CD8-positive, alpha-beta memory T cell (primary cell): Measurements from ENCODE around the gene DCLK2. TPM values are rescaled to one million over a fixed set of nuclear protein-coding genes. Genes with fewer than 3 reads are reported as not detected.

Experiments
- CTCF ChIA-PET: fragments of 350-600 bp; sonication (Branson Sonifier 250); formaldehyde crosslinking; loops from one replicate; lab custom pipeline; 2021; ENCODE audit warnings: antibody characterized with exemption; lab: Charles Lee
- POLR2A ChIA-PET: fragments of 350-600 bp; sonication (Branson Sonifier 250); formaldehyde crosslinking; loops from one replicate; lab custom pipeline; 2021; ENCODE audit warnings: antibody characterized with exemption; lab: Charles Lee
- DNase-seq, 5 donors: peaks; one replicate each; pipeline versions ENCODE4 v3.0.0 to v3.0.0-alpha.2; 2020 to 2022; ENCODE audit warnings: mixed read lengths in 1 of 5
- H3K27ac ChIP-seq: one replicate; pipeline ENCODE4 v1.7.0; 2013; ENCODE audit warnings: low read depth, mild to moderate bottlenecking, low read length, moderate library complexity
- H3K27me3 ChIP-seq: 2 replicates; pipeline ENCODE4 v1.7.0; 2013; ENCODE audit warnings: low read length, mild to moderate bottlenecking; ENCODE audit not compliant: insufficient read depth, poor library complexity, severe bottlenecking
- H3K36me3 ChIP-seq: 2 replicates; pipeline ENCODE4 v1.7.0; 2013; ENCODE audit warnings: mild to moderate bottlenecking, low read length, moderate library complexity; ENCODE audit not compliant: insufficient read depth
- H3K4me1 ChIP-seq: 2 replicates; pipeline ENCODE4 v1.7.0; 2013; ENCODE audit warnings: mild to moderate bottlenecking, low read length, moderate library complexity; ENCODE audit not compliant: insufficient read depth
- H3K4me3 ChIP-seq: 2 replicates; pipeline ENCODE4 v1.7.0; 2013; ENCODE audit warnings: mild to moderate bottlenecking, low read length
- H3K9me3 ChIP-seq: 2 replicates; pipeline ENCODE4 v1.7.0; 2013; ENCODE audit warnings: mild to moderate bottlenecking, low read length
- H3K27ac Mint-ChIP-seq, 8 donors: one replicate each; pipeline ENCODE4 v1.8.0; 2020 to 2021; ENCODE audit warnings: mixed read lengths in 8 of 8, mild to moderate bottlenecking in 6 of 8, inconsistent platforms in 3 of 8, moderate library complexity in 3 of 8
- H3K27me3 Mint-ChIP-seq, 2 donors: one replicate each; pipeline ENCODE4 v1.8.0; 2020 to 2021; ENCODE audit warnings: mixed read lengths in 2 of 2, mild to moderate bottlenecking in 1 of 2, moderate library complexity in 1 of 2
- H3K36me3 Mint-ChIP-seq, 3 donors: one replicate each; pipeline ENCODE4 v1.8.0; 2020 to 2021; ENCODE audit warnings: mixed read lengths in 3 of 3, inconsistent platforms in 1 of 3, mild to moderate bottlenecking in 1 of 3
- H3K4me1 Mint-ChIP-seq, 3 donors: one replicate each; pipeline ENCODE4 v1.8.0; 2020 to 2021; ENCODE audit warnings: mixed read lengths in 3 of 3, inconsistent platforms in 1 of 3, mild to moderate bottlenecking in 1 of 3
- H3K4me3 Mint-ChIP-seq, 7 donors: one replicate each; pipeline ENCODE4 v1.8.0; 2020 to 2021; ENCODE audit warnings: mixed read lengths in 7 of 7, mild to moderate bottlenecking in 6 of 7, moderate library complexity in 4 of 7, inconsistent platforms in 2 of 7
- H3K9me3 Mint-ChIP-seq, 5 donors: one replicate each; pipeline ENCODE4 v1.8.0; 2020 to 2022; ENCODE audit warnings: mixed read lengths in 5 of 5, mild to moderate bottlenecking in 3 of 5, moderate library complexity in 2 of 5, inconsistent platforms in 1 of 5
- polyA plus RNA-seq: library from polyadenylated mRNA; unstranded; fragments of 300-500 nt; fragmentation: Illumina TruSeq; gene quantifications from one replicate; pipeline ENCODE4 v1.2.3, GENCODE V29; 2021
- total RNA-seq, 2 experiments: library from RNA; stranded (reverse); gene quantifications; one replicate each; pipeline ENCODE4 v1.2.3, GENCODE V29; 2021

DCLK2 gene
- total and polyA plus RNA-seq, 3 experiments from 2014 or later, result not detected

DNA sequence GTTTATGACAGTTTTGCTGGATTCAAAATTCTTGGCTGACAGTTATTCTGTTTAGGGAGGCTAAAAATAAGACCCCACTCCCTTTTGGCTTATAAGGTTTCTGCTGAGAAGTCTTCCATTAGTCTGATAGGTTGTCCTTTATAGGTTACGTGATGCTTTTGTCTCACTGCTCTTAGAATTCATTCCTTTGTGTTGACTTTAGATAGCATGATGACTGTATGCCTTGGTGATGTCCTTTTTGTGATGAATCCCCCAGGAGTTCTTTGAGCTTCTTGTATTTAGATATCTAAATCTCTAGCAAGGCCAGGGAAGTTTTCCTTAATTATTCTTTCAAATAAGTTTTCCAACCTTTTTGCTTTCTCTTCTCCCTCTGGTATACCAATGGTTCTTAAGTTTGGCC lies 36.4 kb downstream of the DCLK2 start:
- Mint-ChIP-seq H3K9me3 (peaks cover 0 to 11% (median 6%) of the 10 kb centered on the region in 5 donors), H3K27ac (no peak overlapping the region), H3K4me3 (no peak overlapping the region), H3K36me3 (no peaks in the 10 kb centered on the region), H3K4me1 (no peaks in the 10 kb centered on the region), H3K27me3 (peaks cover 7% of the 10 kb centered on the region in 2 donors)
- ChIA-PET POLR2A (no interaction called here), CTCF (no interaction called here)
- no peaks in the 10 kb centered on the region for H3K4me1 ChIP-seq
- H3K27ac ChIP-seq, result no peak overlapping the region
- H3K9me3 ChIP-seq, result no peaks in the 10 kb centered on the region
- H3K36me3 ChIP-seq, result no peaks in the 10 kb centered on the region
- H3K27me3 ChIP-seq, result no peaks in the 10 kb centered on the region
- no peak for DNase-seq
- no peak overlapping the region for H3K4me3 ChIP-seq

DNA sequence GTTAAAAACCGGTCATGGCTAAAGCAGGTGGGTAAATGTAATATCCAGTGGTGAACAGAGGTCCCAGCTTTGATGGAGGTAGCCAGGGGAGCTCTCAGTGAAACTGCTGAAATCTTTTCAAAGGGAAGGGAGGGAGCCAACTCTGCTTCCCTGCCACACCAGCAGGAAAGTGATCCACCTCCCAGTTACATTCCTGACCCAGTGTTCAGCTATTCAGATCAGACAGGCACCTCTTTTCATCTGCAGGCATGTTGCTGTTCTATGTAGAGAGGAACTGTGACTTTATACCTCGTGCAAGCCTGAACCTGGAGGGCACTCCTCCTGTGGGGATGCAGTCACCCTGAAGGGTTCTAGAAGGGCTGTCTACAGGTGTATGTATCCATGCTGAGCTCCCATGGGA lies 37.6 kb downstream of the DCLK2 start:
- Mint-ChIP-seq H3K36me3 (no peaks in the 10 kb centered on the region), H3K4me1 (no peaks in the 10 kb centered on the region), H3K27ac (no peak overlapping the region), H3K4me3 (no peak overlapping the region), H3K9me3 (peaks cover 0 to 11% (median 6%) of the 10 kb centered on the region in 5 donors), H3K27me3 (peaks cover 7% of the 10 kb centered on the region in 2 donors)
- Histone ChIP-seq H3K4me1 (no peaks in the 10 kb centered on the region), H3K36me3 (no peaks in the 10 kb centered on the region), H3K27ac (no peak overlapping the region), H3K4me3 (no peak overlapping the region), H3K27me3 (no peaks in the 10 kb centered on the region), H3K9me3 (no peaks in the 10 kb centered on the region)
- DNase-seq, result no peak
- ChIA-PET CTCF (no interaction called here), POLR2A (no interaction called here)

DNA sequence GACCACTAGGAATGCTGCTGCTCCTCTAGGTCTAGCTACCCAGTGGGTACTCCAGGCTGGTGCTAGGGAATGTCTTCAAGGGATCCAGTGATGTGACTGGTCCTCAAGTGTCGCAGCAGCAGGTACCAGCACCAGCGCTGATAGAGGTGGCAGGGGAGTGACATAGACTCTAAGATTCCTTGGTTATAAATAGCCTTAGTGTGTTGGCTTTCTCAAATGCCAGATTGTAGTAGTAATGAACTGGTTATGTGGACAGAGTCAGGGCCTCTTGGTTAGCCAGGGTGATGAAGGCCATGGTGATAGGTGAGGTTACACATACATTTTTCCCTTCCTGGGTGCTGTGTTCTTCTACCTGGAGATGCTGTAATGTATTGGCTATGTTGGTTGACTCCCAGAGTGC lies 38.3 kb downstream of the DCLK2 start:
- Histone ChIP-seq H3K4me1 (no peaks in the 10 kb centered on the region), H3K27ac (no peak overlapping the region), H3K9me3 (no peaks in the 10 kb centered on the region), H3K36me3 (no peaks in the 10 kb centered on the region), H3K27me3 (no peaks in the 10 kb centered on the region), H3K4me3 (no peak overlapping the region)
- no peak overlapping the region for H3K4me3 Mint-ChIP-seq
- H3K36me3 Mint-ChIP-seq, result no peaks in the 10 kb centered on the region
- DNase-seq, result no peak
- no peaks in the 10 kb centered on the region for H3K4me1 Mint-ChIP-seq
- H3K27me3 Mint-ChIP-seq, result peaks cover 7% of the 10 kb centered on the region in 2 donors
- CTCF ChIA-PET, result no interaction called here
- peaks cover 0 to 11% (median 6%) of the 10 kb centered on the region in 5 donors for H3K9me3 Mint-ChIP-seq
- POLR2A ChIA-PET, result no interaction called here
- no peak overlapping the region for H3K27ac Mint-ChIP-seq

DNA sequence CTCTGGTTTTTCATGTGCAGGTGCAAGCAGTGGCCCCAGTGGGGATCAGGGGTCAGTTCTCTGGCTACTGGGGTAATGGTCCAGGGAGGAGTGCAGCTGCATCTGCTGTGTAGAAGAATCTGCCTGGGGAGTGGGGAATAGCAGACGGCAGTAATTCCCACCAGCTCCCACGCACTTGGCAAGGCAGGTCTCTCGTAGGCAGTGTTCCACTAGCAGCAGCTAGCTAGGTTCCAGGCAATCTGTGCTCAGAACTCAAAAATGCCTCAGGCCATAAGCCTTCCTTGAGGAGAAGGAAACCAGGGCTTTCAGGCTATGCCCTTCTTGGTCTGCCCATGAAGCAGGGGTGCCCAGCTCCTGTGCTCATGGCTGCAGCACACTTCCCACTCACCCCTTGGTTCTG lies 38.8 kb downstream of the DCLK2 start:
- peaks cover 0 to under 1% (median 0%) of the 10 kb centered on the region in 3 donors for H3K36me3 Mint-ChIP-seq
- H3K4me1 Mint-ChIP-seq, result no peaks in the 10 kb centered on the region
- DNase-seq, result no peak
- Histone ChIP-seq H3K27ac (no peak overlapping the region), H3K27me3 (no peaks in the 10 kb centered on the region), H3K4me1 (no peaks in the 10 kb centered on the region), H3K4me3 (no peak overlapping the region), H3K36me3 (no peaks in the 10 kb centered on the region), H3K9me3 (no peaks in the 10 kb centered on the region)
- H3K27ac Mint-ChIP-seq, result no peak overlapping the region
- H3K27me3 Mint-ChIP-seq, result peaks cover 7 to 9% of the 10 kb centered on the region in 2 donors
- peaks cover 0 to 11% (median 6%) of the 10 kb centered on the region in 5 donors for H3K9me3 Mint-ChIP-seq
- H3K4me3 Mint-ChIP-seq, result no peak overlapping the region
- ChIA-PET POLR2A (no interaction called here), CTCF (no interaction called here)

DNA sequence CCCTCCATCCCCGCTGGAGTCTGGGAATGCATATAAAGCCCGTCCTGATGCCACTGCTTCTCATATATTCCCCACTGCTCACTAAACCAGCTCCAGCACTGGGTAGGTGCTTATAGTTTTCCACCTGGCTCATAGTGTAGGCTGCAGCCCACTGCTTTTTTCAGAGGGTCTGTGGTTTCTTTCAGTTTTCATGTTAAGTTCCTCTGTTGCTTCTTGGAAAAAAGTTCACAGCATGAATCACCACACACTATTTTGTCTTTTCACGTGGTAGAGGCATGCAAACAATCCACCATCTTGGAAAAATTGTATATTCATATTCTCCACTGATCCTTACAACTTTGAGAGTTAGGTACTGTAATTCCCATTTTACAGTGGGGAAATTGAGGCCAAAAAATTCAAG lies 39.4 kb downstream of the DCLK2 start:
- H3K27ac Mint-ChIP-seq, result no peak overlapping the region
- peaks cover 0 to 2% (median 0%) of the 10 kb centered on the region in 3 donors for H3K36me3 Mint-ChIP-seq
- Histone ChIP-seq H3K9me3 (no peaks in the 10 kb centered on the region), H3K4me1 (no peaks in the 10 kb centered on the region), H3K27me3 (no peaks in the 10 kb centered on the region), H3K4me3 (no peak overlapping the region), H3K36me3 (no peaks in the 10 kb centered on the region), H3K27ac (no peak overlapping the region)
- H3K4me1 Mint-ChIP-seq, result no peaks in the 10 kb centered on the region
- CTCF ChIA-PET, result no interaction called here
- peaks cover 7 to 10% of the 10 kb centered on the region in 2 donors for H3K27me3 Mint-ChIP-seq
- peaks cover 0 to 11% (median 6%) of the 10 kb centered on the region in 5 donors for H3K9me3 Mint-ChIP-seq
- no peak for DNase-seq
- H3K4me3 Mint-ChIP-seq, result no peak overlapping the region
- POLR2A ChIA-PET, result no interaction called here

DNA sequence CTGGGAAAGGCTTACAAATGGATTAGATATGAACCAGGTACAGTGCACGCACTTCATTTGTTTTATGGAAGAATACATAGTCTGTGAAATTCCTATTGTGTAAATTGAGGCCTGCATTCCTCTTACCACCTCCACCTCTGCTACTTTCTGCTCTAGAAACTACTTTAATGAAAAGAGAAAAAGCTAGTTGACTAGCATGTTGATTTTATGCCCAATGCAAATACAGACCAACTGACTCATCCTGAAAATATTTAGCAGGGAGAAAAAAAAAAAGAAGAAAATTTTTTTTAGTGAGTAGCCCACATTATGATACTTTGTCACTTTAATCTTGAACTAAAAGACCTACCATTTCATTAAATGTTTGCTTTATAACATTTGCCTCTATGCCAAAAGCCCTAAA lies 41.2 kb downstream of the DCLK2 start:
- H3K4me1 ChIP-seq, result no peaks in the 10 kb centered on the region
- CTCF ChIA-PET, result no interaction called here
- Mint-ChIP-seq H3K27me3 (peaks cover 7 to 8% of the 10 kb centered on the region in 2 donors), H3K36me3 (peaks cover 0 to 2% (median 0%) of the 10 kb centered on the region in 3 donors), H3K9me3 (peaks cover 0 to 7% (median 6%) of the 10 kb centered on the region in 5 donors), H3K4me3 (no peak overlapping the region), H3K4me1 (no peaks in the 10 kb centered on the region), H3K27ac (no peak overlapping the region)
- POLR2A ChIA-PET, result no interaction called here
- no peaks in the 10 kb centered on the region for H3K36me3 ChIP-seq
- H3K27me3 ChIP-seq, result no peaks in the 10 kb centered on the region
- H3K4me3 ChIP-seq, result no peak overlapping the region
- no peak for DNase-seq
- H3K9me3 ChIP-seq, result no peaks in the 10 kb centered on the region
- H3K27ac ChIP-seq, result no peak overlapping the region

DNA sequence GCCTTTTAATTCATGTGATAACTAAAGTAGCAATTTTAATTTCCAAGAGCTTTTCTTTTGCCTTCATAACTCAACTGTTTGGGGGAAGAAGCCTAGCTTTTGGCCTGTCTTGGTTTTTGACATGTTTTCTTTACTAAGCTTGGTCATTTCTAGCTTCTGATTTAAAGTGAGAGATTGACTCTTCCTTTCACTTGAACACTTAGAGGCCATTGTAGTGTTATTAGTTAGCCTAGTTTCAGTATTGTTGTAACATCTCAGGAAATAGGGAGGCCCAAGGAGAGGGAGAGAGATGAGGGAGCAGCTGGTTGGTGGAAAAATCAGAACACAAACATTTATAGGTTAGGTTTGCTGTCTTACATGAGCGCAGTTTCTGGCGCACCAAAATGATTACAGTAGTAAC lies 44.8 kb downstream of the DCLK2 start:
- DNase-seq, result no peak
- no peak overlapping the region for H3K4me3 Mint-ChIP-seq
- H3K4me1 Mint-ChIP-seq, result no peaks in the 10 kb centered on the region
- H3K27ac Mint-ChIP-seq, result no peak overlapping the region
- H3K36me3 Mint-ChIP-seq, result peaks cover 0 to 2% (median 0%) of the 10 kb centered on the region in 3 donors
- H3K9me3 Mint-ChIP-seq, result no peaks in the 10 kb centered on the region
- no peaks in the 10 kb centered on the region for H3K36me3 ChIP-seq
- no peaks in the 10 kb centered on the region for H3K4me1 ChIP-seq
- peaks cover 3% of the 10 kb centered on the region in 2 donors for H3K27me3 Mint-ChIP-seq
- no peaks in the 10 kb centered on the region for H3K9me3 ChIP-seq
- H3K27me3 ChIP-seq, result no peaks in the 10 kb centered on the region
- CTCF ChIA-PET, result interaction anchor here (1.0 kb wide), 1 partner anchor 10 kb away, joined by 3 read pairs; no protein-coding TSS in a partner anchor
- H3K27ac ChIP-seq, result no peak overlapping the region
- no peak overlapping the region for H3K4me3 ChIP-seq
- POLR2A ChIA-PET, result no interaction called here

DNA sequence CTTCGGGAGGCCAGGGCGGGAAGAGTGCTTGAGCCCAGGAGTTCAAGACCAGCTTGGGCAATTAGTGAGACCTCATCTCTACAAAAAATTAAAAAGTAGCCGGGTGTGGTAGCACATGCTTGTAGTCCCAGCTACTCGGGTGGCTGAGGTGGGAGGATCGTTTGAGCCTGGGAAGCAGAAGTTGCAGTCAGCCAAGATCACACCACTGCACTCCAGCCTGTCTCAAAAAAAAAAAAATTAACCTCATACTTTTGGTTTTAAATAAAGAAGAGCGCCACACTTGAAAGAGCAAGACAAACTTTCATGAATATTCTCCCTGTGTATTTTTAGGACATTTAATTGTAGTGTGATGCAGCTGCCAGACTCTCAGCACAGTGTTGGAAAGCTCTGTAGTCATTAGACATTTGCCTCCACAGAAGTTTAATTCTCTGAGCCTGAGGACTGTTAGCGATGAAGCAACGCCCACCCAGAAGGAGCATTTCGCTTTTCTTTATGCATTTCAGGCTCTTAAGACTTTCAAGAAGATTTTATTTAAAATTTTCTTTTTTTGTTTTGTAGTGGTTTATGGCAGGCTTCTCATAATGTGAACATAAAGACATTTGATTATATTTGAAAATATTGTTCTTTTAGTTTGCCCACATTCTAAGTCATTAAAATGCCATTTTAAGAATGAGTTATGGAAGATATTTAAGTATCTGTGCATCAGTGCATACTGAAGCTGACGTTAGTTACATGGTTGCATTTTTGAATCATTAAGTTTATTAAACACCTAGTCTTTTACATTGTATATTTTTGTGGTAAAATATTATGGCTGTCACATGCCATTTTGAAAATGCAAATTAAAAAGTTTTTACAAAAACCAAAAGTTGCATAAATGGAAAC lies 45.8 kb downstream of the DCLK2 start:
- no peaks in the 10 kb centered on the region for H3K4me1 Mint-ChIP-seq
- H3K9me3 Mint-ChIP-seq, result no peaks in the 10 kb centered on the region
- ChIA-PET POLR2A (no interaction called here), CTCF (interaction anchor here (1.0 kb wide), 1 partner anchor 11 kb away, joined by 3 read pairs; no protein-coding TSS in a partner anchor)
- H3K27me3 Mint-ChIP-seq, result peaks cover 3 to 8% of the 10 kb centered on the region in 2 donors
- H3K36me3 Mint-ChIP-seq, result peaks cover 0 to 2% (median 0%) of the 10 kb centered on the region in 3 donors
- H3K36me3 ChIP-seq, result no peaks in the 10 kb centered on the region
- H3K27ac Mint-ChIP-seq, result no peak overlapping the region
- no peak overlapping the region for H3K27ac ChIP-seq
- H3K4me3 Mint-ChIP-seq, result no peak overlapping the region
- no peak for DNase-seq
- H3K4me3 ChIP-seq, result no peak overlapping the region
- H3K4me1 ChIP-seq, result no peaks in the 10 kb centered on the region
- H3K9me3 ChIP-seq, result no peaks in the 10 kb centered on the region
- H3K27me3 ChIP-seq, result no peaks in the 10 kb centered on the region
